ENCODE measurements around the gene ZNF398. TPM values are rescaled to one million over a fixed set of nuclear protein-coding genes. Genes with fewer than 3 reads are reported as not detected.

The ZNF398 gene
- total RNA-seq, 1 experiment from 2014 or later = 13.8 TPM

- Mint-ChIP-seq H3K27ac (ENCODE audit: low read depth, unreplicated experiment) (no peak overlapping the region), H3K4me1 (ENCODE audit: insufficient read depth, unreplicated experiment) (no peaks in the 10 kb centered on the region), H3K9me3 (ENCODE audit: unreplicated experiment) (no peaks in the 10 kb centered on the region), H3K4me3 (ENCODE audit: unreplicated experiment) (no peak overlapping the region), H3K27me3 (ENCODE audit: insufficient read depth, unreplicated experiment) (no peaks in the 10 kb centered on the region), H3K36me3 (ENCODE audit: insufficient read depth, unreplicated experiment) (peaks cover 23% of the 10 kb centered on the region)
- POLR2A ChIA-PET = interaction anchor here (0.7 to 1.0 kb wide), 2 partner anchors 30 to 32 kb away, joined by 3 to 4 read pairs; partner anchors contain the start of gene ZNF282
- peak; percentile 27 for DNase-seq (ENCODE audit: unreplicated experiment)
- no peak for TF ChIP-seq CTCF (IDR thresholded peaks at IDR 0.05; ENCODE audit: unreplicated experiment)
- CTCF ChIA-PET = interaction anchor here (0.5 kb wide), 2 partner anchors 9 to 70 kb away, joined by 3 read pairs; no protein-coding TSS in a partner anchor
- intact Hi-C loops (cut with micrococcal nuclease) = no loop called here
- BruUV-seq (replicated peaks) = no TSS peak
Observed at GRCh38 chr7:149226840-149227494, 79.7 kb downstream of the ZNF398 start.

DNA sequence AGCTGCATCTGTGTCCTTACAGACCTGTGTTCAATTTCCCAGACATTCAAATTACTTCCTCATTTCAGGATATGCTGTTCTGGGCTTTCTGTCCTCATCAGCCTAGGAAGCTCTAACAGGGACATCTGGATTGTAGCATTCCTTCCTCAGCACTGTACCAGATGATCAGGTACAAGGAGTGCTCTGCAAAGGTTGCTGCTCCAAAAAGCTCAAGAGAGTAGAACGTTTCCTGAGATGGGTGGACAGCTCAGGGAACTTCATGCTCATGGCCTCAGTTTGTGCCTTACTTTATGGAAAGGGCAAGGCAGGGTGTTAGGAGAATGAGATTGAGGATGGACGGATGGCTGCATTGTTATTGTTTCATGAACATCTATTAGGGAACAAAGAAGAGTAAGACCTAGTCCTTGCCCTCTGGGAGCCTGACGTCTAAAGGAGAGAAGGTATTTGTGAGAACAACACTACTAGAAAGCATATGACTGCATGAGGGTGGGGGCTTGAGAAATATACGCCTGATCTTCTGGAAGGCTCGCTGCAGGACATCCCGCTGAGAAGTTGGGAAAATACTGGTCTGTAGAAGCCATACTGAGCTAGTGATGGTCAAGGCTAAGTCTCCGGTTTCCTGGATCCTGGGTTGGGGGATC is 81.7 kb downstream of the ZNF398 start:
- POLR2A ChIA-PET = interaction anchor here (0.7 to 2.3 kb wide), 5 partner anchors 10 to 236 kb away, joined by 3 to 13 read pairs (median 4); partner anchors contain the start of genes ZNF282 and ZNF398

GRCh38 chr7:149229526-149229925 is 82.3 kb downstream of the ZNF398 start:
- Mint-ChIP-seq H3K4me1 (ENCODE audit: insufficient read depth, unreplicated experiment) (peaks cover 17% of the 10 kb centered on the region), H3K27me3 (ENCODE audit: insufficient read depth, unreplicated experiment) (no peaks in the 10 kb centered on the region), H3K36me3 (ENCODE audit: insufficient read depth, unreplicated experiment) (peaks cover 18% of the 10 kb centered on the region), H3K9me3 (ENCODE audit: unreplicated experiment) (no peaks in the 10 kb centered on the region), H3K27ac (ENCODE audit: low read depth, unreplicated experiment) (no peak overlapping the region), H3K4me3 (ENCODE audit: unreplicated experiment) (no peak overlapping the region)
- no TSS peak for BruUV-seq (replicated peaks)
- TF ChIP-seq CTCF (IDR thresholded peaks at IDR 0.05; ENCODE audit: unreplicated experiment) = no peak
- intact Hi-C loops (cut with micrococcal nuclease) = no loop called here
- ChIA-PET POLR2A (interaction anchor here (0.7 to 2.3 kb wide), 5 partner anchors 11 to 236 kb away, joined by 3 to 13 read pairs (median 4); partner anchors contain the start of genes ZNF282 and ZNF398), CTCF (interaction anchor here (0.7 to 1.5 kb wide), 4 partner anchors 11 to 32 kb away, joined by 3 to 5 read pairs (median 4); no protein-coding TSS in a partner anchor)
- DNase-seq (ENCODE audit: unreplicated experiment) = no peak

More for the DNA sequence above, 81.7 kb downstream of the ZNF398 start:
- no peaks in the 10 kb centered on the region for H3K9me3 Mint-ChIP-seq (ENCODE audit: unreplicated experiment)
- DNase-seq (ENCODE audit: unreplicated experiment) = peak; percentile 14
- CTCF ChIA-PET = interaction anchor here (0.6 to 1.5 kb wide), 4 partner anchors 11 to 1860 kb away, joined by 3 to 4 read pairs (median 4); no protein-coding TSS in a partner anchor
- H3K27ac Mint-ChIP-seq (ENCODE audit: low read depth, unreplicated experiment) = no peak overlapping the region
- no peak for TF ChIP-seq CTCF (IDR thresholded peaks at IDR 0.05; ENCODE audit: unreplicated experiment)
- H3K4me1 Mint-ChIP-seq (ENCODE audit: insufficient read depth, unreplicated experiment) = peaks cover 14% of the 10 kb centered on the region
- no TSS peak for BruUV-seq (replicated peaks)
- H3K27me3 Mint-ChIP-seq (ENCODE audit: insufficient read depth, unreplicated experiment) = no peaks in the 10 kb centered on the region
- no peak overlapping the region for H3K4me3 Mint-ChIP-seq (ENCODE audit: unreplicated experiment)
- H3K36me3 Mint-ChIP-seq (ENCODE audit: insufficient read depth, unreplicated experiment) = peaks cover 18% of the 10 kb centered on the region
- intact Hi-C loops (cut with micrococcal nuclease) = no loop called here

- intact Hi-C loops (cut with micrococcal nuclease) = loop anchor here (5.0 kb wide), 1 partner anchor 85 kb away; the partner anchor contains the start of gene ZNF398
- peaks cover 17% of the 10 kb centered on the region for H3K4me1 Mint-ChIP-seq (ENCODE audit: insufficient read depth, unreplicated experiment)
- no peaks in the 10 kb centered on the region for H3K27me3 Mint-ChIP-seq (ENCODE audit: insufficient read depth, unreplicated experiment)
- H3K36me3 Mint-ChIP-seq (ENCODE audit: insufficient read depth, unreplicated experiment) = peaks cover 7% of the 10 kb centered on the region
- CTCF ChIA-PET = interaction anchor here (0.5 to 1.2 kb wide), 4 partner anchors 9 to 229 kb away, joined by 3 read pairs; partner anchors contain the start of gene ZNF777
- H3K27ac Mint-ChIP-seq (ENCODE audit: low read depth, unreplicated experiment) = no peak overlapping the region
- no TSS peak for BruUV-seq (replicated peaks)
- TF ChIP-seq CTCF (IDR thresholded peaks at IDR 0.05; ENCODE audit: unreplicated experiment) = no peak
- H3K4me3 Mint-ChIP-seq (ENCODE audit: unreplicated experiment) = no peak overlapping the region
- no peaks in the 10 kb centered on the region for H3K9me3 Mint-ChIP-seq (ENCODE audit: unreplicated experiment)
- POLR2A ChIA-PET = interaction anchor here (0.7 to 3.2 kb wide), 4 partner anchors 13 to 398 kb away, joined by 3 to 25 read pairs (median 4); partner anchors contain the start of gene ZNF282
- DNase-seq (ENCODE audit: unreplicated experiment) = no peak
Observed at GRCh38 chr7:149232362-149232761, 85.1 kb downstream of the ZNF398 start.

Measured in MCF 10A (cell line).